Stimulated activated CD8-positive, alpha-beta memory T cell treated with anti-CD3 and anti-CD28 coated beads, Interleukin-7, amount 100 ng/mL, for 1 hour (primary cell): ENCODE measurements around the gene SF3B3.
"Not testable (repeated sequence)": the region's sequence is repeated elsewhere in the genome, so short reads cannot be mapped to it uniquely, and the experiment has no call there.

ENCODE experiments used
- DNase-seq, 2 donors: peaks; one replicate each; pipeline ENCODE4 v3.0.0-alpha.2; 2020; ENCODE audit warnings: low read depth in 2 of 2

The SF3B3 gene

GRCh38 chr16:70615945-70616344 is 92.3 kb downstream of the SF3B3 start:
- DNase-seq = no peak

- not testable (repeated sequence) for DNase-seq
Observed at GRCh38 chr16:70621864-70622263, 98.2 kb downstream of the SF3B3 start.
